GM21619 (cell line): Measurements from ENCODE around the gene MRPL53.
A peak's percentile ranks its signal among the peaks of the same experiment; 100 is the strongest.
"Not testable (repeated sequence)": the region's sequence is repeated elsewhere in the genome, so short reads cannot be mapped to it uniquely, and the experiment has no call there.

Source experiments
- ATAC-seq: cut with Tn5 transposase; IDR thresholded peaks from one replicate; pipeline ENCODE4 v1.9.1; 2021; ENCODE audit not compliant: unreplicated experiment

The MRPL53 gene

GRCh38 chr2:74454654-74455511, 17.6 kb downstream of the MRPL53 start, which contains the start of gene INO80B:
TSS of gene INO80B (plus strand) at chr2:74455087. CDS start at chr2:74455117, 30 bp downstream.
- ATAC-seq: peak; percentile 42

DNA sequence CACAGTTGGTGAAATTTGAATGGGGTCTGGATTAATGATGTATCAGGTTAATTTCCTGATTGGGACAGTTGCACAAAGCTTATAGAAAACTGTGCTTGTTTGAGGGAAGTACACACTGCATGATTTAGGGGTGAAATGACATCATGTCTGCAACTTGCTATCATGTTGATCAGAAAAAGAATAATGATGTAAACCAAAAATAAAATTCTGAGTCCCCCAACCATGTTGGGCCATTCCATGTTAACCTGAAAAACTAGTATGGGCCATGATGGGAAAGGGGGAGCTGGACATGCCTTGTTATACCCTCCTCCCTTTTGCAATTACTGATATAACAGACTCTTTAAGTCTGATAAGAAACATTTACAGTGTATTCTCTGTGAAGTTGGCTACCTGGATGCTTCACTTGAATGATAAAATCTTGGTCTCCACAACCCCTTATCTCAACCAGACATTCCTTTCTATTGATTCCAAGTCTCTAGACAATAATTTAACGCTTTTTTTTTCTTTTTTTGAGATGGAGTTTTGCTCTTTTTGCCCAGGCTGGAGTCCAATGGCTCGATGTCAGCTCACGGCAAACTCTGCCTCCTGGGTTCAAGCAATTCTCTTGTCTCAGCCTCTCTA, 21.8 kb downstream of the MRPL53 start:
- ATAC-seq: no peak

- ATAC-seq: no peak
Observed at GRCh38 chr2:74448771-74449170, 23.7 kb downstream of the MRPL53 start.

DNA sequence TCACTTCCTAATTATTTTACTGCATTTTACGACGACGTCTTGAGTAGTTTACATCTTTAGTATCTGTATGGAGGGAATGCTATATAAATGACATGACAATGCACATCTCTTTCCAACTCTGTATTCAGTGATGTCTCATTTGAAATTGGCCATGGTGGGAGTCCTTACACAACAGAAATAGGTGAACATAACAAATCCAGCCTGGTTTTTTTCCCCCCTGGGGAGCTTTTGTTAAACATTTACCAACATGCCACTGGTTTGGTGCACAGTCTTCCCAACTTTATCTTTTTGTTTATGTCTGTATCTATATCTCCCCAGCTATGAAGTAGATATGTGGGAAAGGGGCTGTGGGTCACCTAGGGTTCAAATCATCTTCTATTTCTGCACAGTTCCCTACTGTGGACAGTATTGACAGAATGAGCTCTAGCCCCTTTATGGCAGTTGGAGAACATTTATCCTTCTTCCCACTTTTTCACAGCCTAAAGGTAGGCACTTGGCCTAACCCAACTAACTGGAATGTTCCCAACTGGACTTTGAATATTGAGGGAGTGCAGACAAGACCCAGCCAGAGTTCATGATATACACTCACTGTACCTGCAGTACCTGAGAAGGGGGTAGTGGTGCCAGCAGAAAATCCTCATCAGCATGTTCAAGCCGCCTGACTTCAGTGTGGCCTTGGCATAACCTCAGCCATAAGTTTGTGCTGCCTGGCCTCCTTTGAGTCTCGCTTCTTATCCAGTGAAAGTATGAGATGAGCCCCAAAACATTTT, 25.1 kb downstream of the MRPL53 start:
- no peak for ATAC-seq

DNA sequence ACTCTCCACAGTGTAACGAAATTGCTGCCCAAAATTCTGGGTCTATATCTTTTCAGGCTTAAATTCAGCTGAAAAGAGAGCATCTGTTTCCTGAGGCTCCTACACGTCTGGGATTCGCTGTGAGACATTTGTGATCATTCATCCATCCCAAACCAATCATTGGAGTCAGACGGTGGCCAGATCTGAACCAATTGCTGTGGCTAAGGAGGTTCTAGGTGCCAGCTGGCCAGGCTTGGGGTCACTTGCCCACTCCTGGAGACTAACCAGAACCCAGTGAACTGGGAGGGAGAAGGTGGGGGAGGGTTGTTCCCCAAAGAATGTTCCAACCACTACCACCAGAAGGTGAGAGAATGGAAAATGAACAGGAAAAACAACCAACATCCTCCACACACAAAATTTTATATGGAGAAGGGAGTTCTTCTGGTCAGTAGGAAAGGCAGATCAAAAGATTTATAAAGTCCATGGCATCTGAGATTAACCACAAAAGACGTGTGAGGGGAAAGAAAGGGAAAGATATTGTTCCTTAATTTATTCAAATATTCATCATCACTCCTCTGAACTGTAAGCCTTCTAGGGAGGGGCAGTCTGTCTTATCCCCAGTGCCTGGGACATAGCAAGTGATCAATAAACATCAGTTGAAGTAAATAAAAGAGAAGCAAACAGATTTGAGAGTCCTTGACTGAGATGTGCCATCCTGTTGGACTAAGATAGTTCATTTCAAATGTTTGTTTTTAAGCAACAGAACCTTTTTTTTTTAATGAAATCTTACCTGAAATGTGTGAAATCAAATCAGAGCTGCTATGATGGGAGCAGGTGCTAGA, 27.8 kb downstream of the MRPL53 start:
- ATAC-seq: no peak

GRCh38 chr2:74442483-74443297, 29.8 kb downstream of the MRPL53 start:
- not testable (repeated sequence) for ATAC-seq

DNA sequence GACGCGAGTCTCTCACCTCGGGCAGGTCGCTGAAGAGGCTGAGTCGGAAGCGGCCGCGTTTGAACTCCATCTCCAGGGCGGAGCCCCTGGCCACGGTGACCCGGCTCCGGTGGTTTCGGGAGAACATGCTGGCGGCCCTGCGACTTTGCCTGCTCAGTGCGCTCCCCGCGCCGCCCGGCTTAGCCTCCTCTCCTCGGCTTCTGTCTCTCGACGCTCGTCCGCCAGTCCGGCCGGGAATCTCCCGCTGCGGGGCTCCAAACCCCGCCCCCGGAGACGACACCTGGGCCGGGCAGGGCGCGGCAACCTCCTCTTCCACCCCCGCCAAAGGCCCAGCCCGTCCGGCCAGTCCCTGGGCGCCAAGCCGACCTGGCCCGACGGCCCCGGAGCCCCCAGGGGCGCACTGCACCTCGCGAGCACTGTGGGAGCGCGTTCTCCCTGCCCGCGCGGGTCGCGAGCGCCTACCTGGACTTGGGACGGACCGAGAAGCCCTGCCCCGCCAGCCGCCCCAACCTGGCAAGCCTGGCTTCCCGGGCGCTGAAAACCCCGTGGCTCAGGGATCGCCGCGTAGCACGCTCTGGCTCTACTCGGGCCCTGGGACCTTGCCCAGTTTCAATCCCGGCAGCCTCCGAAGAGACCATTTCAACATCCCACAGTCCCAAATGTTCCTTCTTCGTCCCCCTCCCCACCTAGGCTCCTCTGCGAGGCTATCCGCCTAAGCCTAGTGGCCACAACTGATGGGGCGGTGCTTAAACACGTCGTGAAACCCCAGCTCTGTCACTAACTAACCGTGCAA, 30.6 kb downstream of the MRPL53 start, which contains the start of gene RTKN:
Gene RTKN, minus strand, starts transcription at position 248 of the 793 bp plus-strand sequence. Its CDS starts 121 bp downstream, at position 127.
- no peak for ATAC-seq

- ATAC-seq: no peak
Observed at GRCh38 chr2:74441170-74441689, 31.2 kb downstream of the MRPL53 start.

GRCh38 chr2:74440378-74441169, 31.9 kb downstream of the MRPL53 start:
- peak; percentile 86 for ATAC-seq

GRCh38 chr2:74439803-74440377, 32.6 kb downstream of the MRPL53 start:
- ATAC-seq: no peak

- ATAC-seq: no peak
Observed at GRCh38 chr2:74439373-74439772, 33.1 kb downstream of the MRPL53 start.

DNA sequence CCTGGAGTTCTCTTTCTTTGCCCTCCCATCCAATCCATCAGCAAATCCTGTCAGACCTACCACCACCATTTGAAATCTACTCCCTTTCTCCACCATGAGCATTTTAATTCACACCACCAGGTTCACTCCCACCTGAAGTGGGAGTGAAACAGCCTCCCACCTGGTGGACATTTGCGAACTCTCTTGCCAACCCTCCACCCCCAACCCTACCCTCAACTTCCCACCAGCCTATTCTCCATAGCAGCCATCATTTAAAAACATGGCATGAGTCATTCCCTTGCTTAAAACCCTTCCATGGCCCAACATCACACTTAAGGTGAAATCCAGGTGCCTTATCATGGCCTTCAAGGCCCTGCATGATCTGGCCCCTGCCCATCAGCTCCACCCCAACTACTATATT, 34.2 kb downstream of the MRPL53 start:
- no peak for ATAC-seq

- ATAC-seq: no peak
Observed at GRCh38 chr2:74436848-74437695, 35.4 kb downstream of the MRPL53 start.

DNA sequence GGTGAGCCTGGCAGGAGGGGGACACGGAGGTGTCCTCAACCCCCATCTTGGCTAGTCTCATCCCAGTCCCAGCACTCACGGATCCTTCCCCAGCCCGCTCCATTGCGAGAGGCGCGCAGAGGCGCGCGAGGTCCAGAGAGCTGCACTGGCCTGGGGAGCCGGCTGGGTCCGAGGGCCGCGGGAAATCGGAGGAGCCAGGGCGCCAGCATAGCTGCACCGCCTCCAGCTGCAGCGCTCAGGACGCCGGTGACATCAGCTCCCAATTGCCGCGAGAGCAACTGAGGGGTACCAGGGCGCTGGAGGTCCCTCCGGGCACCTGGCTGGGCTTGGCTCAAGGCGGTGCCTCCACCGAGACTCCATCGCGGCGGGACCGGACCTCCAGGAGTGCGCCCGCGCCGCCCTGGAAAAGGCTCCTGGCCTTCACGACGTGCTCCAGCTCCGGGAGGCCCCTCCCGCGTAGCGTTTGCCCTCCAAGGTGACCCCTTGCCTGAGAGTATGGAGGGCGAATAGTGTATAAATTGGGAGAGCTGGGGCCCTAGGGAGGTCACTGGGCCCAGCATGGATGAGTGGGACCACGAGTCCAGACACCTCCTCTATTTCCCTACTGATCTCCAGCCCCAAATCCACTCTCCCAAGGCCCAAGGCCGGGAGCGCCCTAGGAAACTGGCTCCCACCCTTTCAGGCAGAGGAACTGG, 36.2 kb downstream of the MRPL53 start:
- ATAC-seq: no peak

GRCh38 chr2:74430502-74430901, 42.0 kb downstream of the MRPL53 start:
- ATAC-seq: no peak
